ENCODE results near the gene YPEL2. TPM values are rescaled to one million over a fixed set of nuclear protein-coding genes. Genes with fewer than 3 reads are reported as not detected.
"Not testable (repeated sequence)": the region's sequence is repeated elsewhere in the genome, so short reads cannot be mapped to it uniquely, and the experiment has no call there.

The YPEL2 gene
- total and polyA plus RNA-seq, 2 donors (not counting 1 experiment from before 2014, with no cell fraction given): 20.7 to 51.8 TPM

- WGBS (ENCODE audit: insufficient coverage): 100% methylated on average over 2 of the region's 4 CpGs
- no peak for TF ChIP-seq EZH2 (IDR thresholded peaks at IDR 0.05; ENCODE audit: borderline replicate concordance, insufficient read depth, low read depth, low read length, poor library complexity, severe bottlenecking)
- no peak for TF ChIP-seq CTCF (IDR thresholded peaks at IDR 0.05)
- POLR2A ChIA-PET: no interaction called here
- Histone ChIP-seq H3K4me3 (ENCODE audit: control extremely low read depth in 1 of 5, extremely low read depth in 1 of 5, insufficient read depth in 1 of 5, low read depth in 2 of 5, low read length in 4 of 5) (no peak overlapping the region), H3K4me1 (ENCODE audit: control insufficient read depth in 2 of 2, insufficient read depth in 2 of 2, low read length in 2 of 2) (no peaks in the 10 kb centered on the region), H3K4me2 (replicated peaks; ENCODE audit: low read depth, low read length, poor library complexity, severe bottlenecking) (no peak overlapping the region), H3K9ac (ENCODE audit: low read length) (no peak overlapping the region), H2AFZ (ENCODE audit: insufficient read depth, low read depth, low read length, poor library complexity, severe bottlenecking) (no peak overlapping the region), H4K20me1 (ENCODE audit: control insufficient read depth, insufficient read depth, low read length, poor library complexity, severe bottlenecking) (peaks cover 25% of the 10 kb centered on the region), H3K27ac (ENCODE audit: low read length in 2 of 2) (no peak overlapping the region), H3K9me3 (ENCODE audit: control extremely low read depth in 1 of 3, control insufficient read depth in 2 of 3, insufficient read depth in 1 of 3, low read length in 2 of 3) (no peaks in the 10 kb centered on the region), H3K36me3 (replicated peaks in 1 of 2; ENCODE audit: control extremely low read depth in 1 of 2, control insufficient read depth in 1 of 2, extremely low read depth in 1 of 2, insufficient read depth in 2 of 2, low read length in 1 of 2) (peaks cover 6 to 44% of the 10 kb centered on the region in 2 experiments), H3K27me3 (replicated peaks in 1 of 4; ENCODE audit: control extremely low read depth in 1 of 4, control insufficient read depth in 3 of 4, insufficient read depth in 4 of 4, low read length in 3 of 4) (no peaks in the 10 kb centered on the region), H3K79me2 (ENCODE audit: control insufficient read depth, insufficient read depth, low read length) (no peaks in the 10 kb centered on the region)
- no peaks in the 10 kb centered on the region for H3K9me3 Mint-ChIP-seq (ENCODE audit: insufficient read depth)
- DNase-seq: no peak
- H3K27me3 Mint-ChIP-seq: no peaks in the 10 kb centered on the region
- intact Hi-C loops (cut with micrococcal nuclease): no loop called here
- H3K4me3 Mint-ChIP-seq: no peak overlapping the region
- no peak overlapping the region for H3K27ac Mint-ChIP-seq
- no peak for ATAC-seq (ENCODE audit: low read depth)
- no peaks in the 10 kb centered on the region for H3K4me1 Mint-ChIP-seq
- CTCF ChIA-PET: interaction anchor here (0.9 to 1.0 kb wide), 2 partner anchors 13 to 61 kb away, joined by 4 to 6 read pairs; no protein-coding TSS in a partner anchor
These were observed 59.6 kb downstream of the YPEL2 start for GRCh38 chr17:59391021-59391420.

DNA sequence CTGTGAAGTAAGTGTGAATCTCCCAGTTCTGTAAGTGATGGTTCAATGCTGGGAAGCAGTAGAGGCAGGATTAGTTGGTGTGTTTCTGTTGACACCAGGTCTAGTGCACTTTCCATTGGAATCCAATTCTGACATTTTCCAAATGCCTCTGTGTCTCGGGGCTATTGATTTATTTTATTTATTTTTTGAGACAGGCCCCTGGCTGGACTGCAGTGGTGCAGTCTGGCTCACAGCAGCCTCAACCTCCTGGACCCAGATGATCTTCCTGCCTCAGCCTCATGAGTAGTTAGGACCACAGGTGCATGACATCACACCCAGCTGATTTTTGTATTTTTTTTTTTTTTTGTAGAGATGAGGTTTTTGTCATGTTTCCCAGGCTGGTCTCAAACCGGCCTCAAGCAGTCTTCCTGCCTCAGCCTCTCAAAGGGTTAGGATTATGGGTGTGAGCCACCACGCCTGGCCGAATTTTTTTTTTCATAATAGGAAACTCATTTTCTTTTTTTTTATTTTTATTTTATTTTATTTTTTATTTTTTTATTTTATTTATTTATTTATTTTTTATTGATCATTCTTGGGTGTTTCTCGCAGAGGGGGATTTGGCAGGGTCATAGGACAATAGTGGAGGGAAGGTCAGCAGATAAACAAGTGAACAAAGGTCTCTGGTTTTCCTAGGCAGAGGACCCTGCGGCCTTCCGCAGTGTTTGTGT is 61.7 kb downstream of the YPEL2 start:
- Histone ChIP-seq H3K27me3 (replicated peaks in 1 of 4; ENCODE audit: control extremely low read depth in 1 of 4, control insufficient read depth in 3 of 4, insufficient read depth in 4 of 4, low read length in 3 of 4) (no peaks in the 10 kb centered on the region), H3K27ac (ENCODE audit: low read length in 2 of 2) (no peak overlapping the region), H2AFZ (ENCODE audit: insufficient read depth, low read depth, low read length, poor library complexity, severe bottlenecking) (no peak overlapping the region), H3K4me3 (ENCODE audit: control extremely low read depth in 1 of 5, extremely low read depth in 1 of 5, insufficient read depth in 1 of 5, low read depth in 2 of 5, low read length in 4 of 5) (no peak overlapping the region), H3K4me1 (ENCODE audit: control insufficient read depth in 2 of 2, insufficient read depth in 2 of 2, low read length in 2 of 2) (no peaks in the 10 kb centered on the region), H3K9ac (ENCODE audit: low read length) (no peak overlapping the region), H4K20me1 (ENCODE audit: control insufficient read depth, insufficient read depth, low read length, poor library complexity, severe bottlenecking) (peaks cover 6% of the 10 kb centered on the region), H3K36me3 (replicated peaks in 1 of 2; ENCODE audit: control extremely low read depth in 1 of 2, control insufficient read depth in 1 of 2, extremely low read depth in 1 of 2, insufficient read depth in 2 of 2, low read length in 1 of 2) (peaks cover 10 to 55% of the 10 kb centered on the region in 2 experiments), H3K9me3 (ENCODE audit: control extremely low read depth in 1 of 3, control insufficient read depth in 2 of 3, insufficient read depth in 1 of 3, low read length in 2 of 3) (no peaks in the 10 kb centered on the region), H3K79me2 (ENCODE audit: control insufficient read depth, insufficient read depth, low read length) (no peaks in the 10 kb centered on the region), H3K4me2 (replicated peaks; ENCODE audit: low read depth, low read length, poor library complexity, severe bottlenecking) (no peak overlapping the region)
- H3K4me1 Mint-ChIP-seq: peaks cover 3% of the 10 kb centered on the region
- no peaks in the 10 kb centered on the region for H3K27me3 Mint-ChIP-seq
- 88% methylated on average over 1 of the region's 7 CpGs for WGBS (ENCODE audit: insufficient coverage)
- ATAC-seq (ENCODE audit: low read depth) (no peak), DNase-seq (no peak)
- H3K27ac Mint-ChIP-seq: no peak overlapping the region
- ChIA-PET CTCF (no interaction called here), POLR2A (no interaction called here)
- H3K4me3 Mint-ChIP-seq: no peak overlapping the region
- TF ChIP-seq CTCF (IDR thresholded peaks at IDR 0.05): no peak
- TF ChIP-seq EZH2 (IDR thresholded peaks at IDR 0.05; ENCODE audit: borderline replicate concordance, insufficient read depth, low read depth, low read length, poor library complexity, severe bottlenecking): no peak
- intact Hi-C loops (cut with micrococcal nuclease): no loop called here
- no peaks in the 10 kb centered on the region for H3K9me3 Mint-ChIP-seq (ENCODE audit: insufficient read depth)

DNA sequence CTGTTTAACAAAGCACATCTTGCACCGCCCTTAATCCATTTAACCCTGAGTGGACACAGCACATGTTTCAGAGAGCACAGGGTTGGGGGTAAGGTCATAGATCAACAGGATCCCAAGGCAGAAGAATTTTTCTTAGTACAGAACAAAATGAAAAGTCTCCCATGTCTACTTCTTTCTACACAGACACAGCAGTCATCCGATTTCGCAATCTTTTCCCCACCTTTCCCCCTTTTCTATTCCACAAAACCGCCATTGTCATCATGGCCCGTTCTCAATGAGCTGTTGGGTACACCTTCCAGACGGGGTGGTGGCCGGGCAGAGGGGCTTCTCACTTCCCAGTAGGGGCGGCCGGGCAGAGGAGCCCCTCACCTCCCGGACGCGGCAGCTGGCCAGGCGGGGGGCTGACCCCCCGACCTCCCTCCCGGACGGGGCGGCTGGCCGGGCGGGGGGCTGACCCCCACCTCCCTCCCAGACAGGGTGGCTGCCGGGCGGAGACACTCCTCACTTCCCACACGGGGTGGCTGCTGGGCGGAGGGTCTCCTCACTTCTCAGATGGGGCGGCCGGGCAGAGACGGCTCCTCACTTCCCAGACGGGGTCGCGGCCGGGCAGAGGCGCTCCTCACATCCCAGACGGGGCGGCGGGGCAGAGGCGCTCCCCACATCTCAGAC is 62.4 kb downstream of the YPEL2 start:
- POLR2A ChIA-PET; H4K20me1 ChIP-seq (ENCODE audit: control insufficient read depth, insufficient read depth, low read length, poor library complexity, severe bottlenecking); H3K4me3 Mint-ChIP-seq; H3K4me1 Mint-ChIP-seq; H3K9ac ChIP-seq (ENCODE audit: low read length); H3K9me3 ChIP-seq (ENCODE audit: control extremely low read depth in 1 of 3, control insufficient read depth in 2 of 3, insufficient read depth in 1 of 3, low read length in 2 of 3); H3K4me2 ChIP-seq (replicated peaks; ENCODE audit: low read depth, low read length, poor library complexity, severe bottlenecking); H3K27ac ChIP-seq (ENCODE audit: low read length in 2 of 2); H3K79me2 ChIP-seq (ENCODE audit: control insufficient read depth, insufficient read depth, low read length); H2AFZ ChIP-seq (ENCODE audit: insufficient read depth, low read depth, low read length, poor library complexity, severe bottlenecking); H3K27ac Mint-ChIP-seq; H3K4me1 ChIP-seq (ENCODE audit: control insufficient read depth in 2 of 2, insufficient read depth in 2 of 2, low read length in 2 of 2); DNase-seq; ATAC-seq (ENCODE audit: low read depth); CTCF ChIA-PET; H3K27me3 Mint-ChIP-seq; H3K4me3 ChIP-seq (ENCODE audit: control extremely low read depth in 1 of 5, extremely low read depth in 1 of 5, insufficient read depth in 1 of 5, low read depth in 2 of 5, low read length in 4 of 5); H3K27me3 ChIP-seq (replicated peaks in 1 of 4; ENCODE audit: control extremely low read depth in 1 of 4, control insufficient read depth in 3 of 4, insufficient read depth in 4 of 4, low read length in 3 of 4); H3K9me3 Mint-ChIP-seq (ENCODE audit: insufficient read depth); intact Hi-C loops (cut with micrococcal nuclease): not testable (repeated sequence)
- H3K36me3 ChIP-seq (replicated peaks in 1 of 2; ENCODE audit: control extremely low read depth in 1 of 2, control insufficient read depth in 1 of 2, extremely low read depth in 1 of 2, insufficient read depth in 2 of 2, low read length in 1 of 2): peaks cover 8 to 55% of the 10 kb centered on the region in 2 experiments
- WGBS (ENCODE audit: insufficient coverage): 94% methylated on average over 14 of the region's 35 CpGs

Data from B cell (primary cell).